ENCODE data around the gene LAMA4.
A peak's percentile ranks its signal among the peaks of the same experiment; 100 is the strongest.

The LAMA4 gene

GRCh38 chr6:112163295-112164257, 90.8 kb downstream of the LAMA4 start:
- no peak overlapping the region for H3K4me3 ChIP-seq (ENCODE audit: control insufficient read depth, low read depth, low read length)
- peak; percentile 28 for DNase-seq (ENCODE audit: low read depth)
- TF ChIP-seq CTCF (conservative IDR thresholded peaks at IDR 0.05; ENCODE audit: control insufficient read depth, insufficient read depth, low read depth, low read length): peak; percentile 65

- no peak for TF ChIP-seq CTCF (conservative IDR thresholded peaks at IDR 0.05; ENCODE audit: control insufficient read depth, insufficient read depth, low read depth, low read length)
- H3K4me3 ChIP-seq (ENCODE audit: control insufficient read depth, low read depth, low read length): no peak overlapping the region
- DNase-seq (ENCODE audit: low read depth): peak; percentile 36
Observed at GRCh38 chr6:112160745-112161144, 93.6 kb downstream of the LAMA4 start.

DNA sequence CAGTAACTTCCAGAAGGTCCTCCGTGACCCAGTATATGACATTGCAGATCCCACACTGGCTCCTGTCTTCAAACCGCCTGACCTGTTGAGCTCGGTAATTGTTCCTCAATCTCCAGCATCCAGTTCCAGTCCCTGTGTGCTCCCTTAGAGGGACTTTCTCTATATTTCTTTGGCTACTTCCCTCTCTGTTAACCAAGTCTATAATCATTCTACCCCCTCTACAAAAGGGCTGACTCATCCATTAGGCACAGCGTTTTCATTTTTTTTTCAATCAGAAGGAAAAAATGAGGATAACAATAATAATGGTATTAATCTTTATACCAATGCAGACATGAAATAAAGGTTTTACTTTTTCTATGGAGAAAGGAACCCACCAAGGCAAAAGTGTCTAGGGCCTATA, 97.7 kb downstream of the LAMA4 start:
- no peak for TF ChIP-seq CTCF (conservative IDR thresholded peaks at IDR 0.05; ENCODE audit: control insufficient read depth, insufficient read depth, low read depth, low read length)
- H3K4me3 ChIP-seq (ENCODE audit: control insufficient read depth, low read depth, low read length): no peak overlapping the region
- no peak for DNase-seq (ENCODE audit: low read depth)

GRCh38 chr6:112155886-112156285, 98.5 kb downstream of the LAMA4 start:
- no peak for DNase-seq (ENCODE audit: low read depth)
- no peak for TF ChIP-seq CTCF (conservative IDR thresholded peaks at IDR 0.05; ENCODE audit: control insufficient read depth, insufficient read depth, low read depth, low read length)

GRCh38 chr6:112154711-112155110, 99.7 kb downstream of the LAMA4 start:
- no peak for DNase-seq (ENCODE audit: low read depth)
- no peak for TF ChIP-seq CTCF (conservative IDR thresholded peaks at IDR 0.05; ENCODE audit: control insufficient read depth, insufficient read depth, low read depth, low read length)
- H3K4me3 ChIP-seq (ENCODE audit: control insufficient read depth, low read depth, low read length): no peak overlapping the region

More at GRCh38 chr6:112155886-112156285, 98.5 kb downstream of the LAMA4 start:
- no peak overlapping the region for H3K4me3 ChIP-seq (ENCODE audit: control insufficient read depth, low read depth, low read length)

DNA sequence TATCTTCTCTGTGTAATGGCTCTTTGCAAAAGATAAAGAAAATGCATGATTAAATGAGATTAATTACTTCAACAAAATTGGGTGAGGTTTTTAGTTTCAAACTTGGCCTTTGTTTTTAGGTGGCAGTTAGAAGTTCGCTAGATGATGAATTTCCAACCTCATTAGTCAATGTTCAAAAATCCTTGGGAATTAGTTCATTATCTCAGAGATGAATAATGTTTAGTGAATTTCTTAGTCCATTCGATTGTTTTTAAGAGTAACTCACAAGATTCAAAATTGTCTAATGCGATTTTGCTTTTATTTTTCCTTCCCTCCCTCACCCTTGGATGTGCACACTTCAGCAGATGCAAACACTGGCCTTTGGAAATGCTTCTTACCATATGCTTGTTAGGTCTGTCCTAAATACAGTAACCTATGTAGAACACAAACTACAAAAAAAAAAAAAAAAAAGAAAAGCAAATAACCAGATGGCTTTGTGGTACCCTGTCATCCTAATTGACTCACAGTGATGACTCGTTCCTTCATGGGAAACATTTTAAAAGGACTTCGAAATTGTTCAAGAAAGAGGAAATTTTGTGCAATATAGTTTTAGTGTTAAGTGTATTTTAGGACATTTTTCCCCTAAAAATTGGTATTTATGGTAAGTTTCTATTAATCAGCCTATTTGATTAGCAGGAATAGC, 100.3 kb downstream of the LAMA4 start:
- peak; percentile 89 for DNase-seq (ENCODE audit: low read depth)

More for the DNA sequence above, 100.3 kb downstream of the LAMA4 start:
- no peak for TF ChIP-seq CTCF (conservative IDR thresholded peaks at IDR 0.05; ENCODE audit: control insufficient read depth, insufficient read depth, low read depth, low read length)
- H3K4me3 ChIP-seq (ENCODE audit: control insufficient read depth, low read depth, low read length): no peak overlapping the region

Data from fibroblast of mammary gland (primary cell).